ENCODE data around the gene RNF39. TPM values are rescaled to one million over a fixed set of nuclear protein-coding genes. Genes with fewer than 3 reads are reported as not detected.

RNF39 gene
- total RNA-seq, 1 donor from 2014 or later = not detected

DNA sequence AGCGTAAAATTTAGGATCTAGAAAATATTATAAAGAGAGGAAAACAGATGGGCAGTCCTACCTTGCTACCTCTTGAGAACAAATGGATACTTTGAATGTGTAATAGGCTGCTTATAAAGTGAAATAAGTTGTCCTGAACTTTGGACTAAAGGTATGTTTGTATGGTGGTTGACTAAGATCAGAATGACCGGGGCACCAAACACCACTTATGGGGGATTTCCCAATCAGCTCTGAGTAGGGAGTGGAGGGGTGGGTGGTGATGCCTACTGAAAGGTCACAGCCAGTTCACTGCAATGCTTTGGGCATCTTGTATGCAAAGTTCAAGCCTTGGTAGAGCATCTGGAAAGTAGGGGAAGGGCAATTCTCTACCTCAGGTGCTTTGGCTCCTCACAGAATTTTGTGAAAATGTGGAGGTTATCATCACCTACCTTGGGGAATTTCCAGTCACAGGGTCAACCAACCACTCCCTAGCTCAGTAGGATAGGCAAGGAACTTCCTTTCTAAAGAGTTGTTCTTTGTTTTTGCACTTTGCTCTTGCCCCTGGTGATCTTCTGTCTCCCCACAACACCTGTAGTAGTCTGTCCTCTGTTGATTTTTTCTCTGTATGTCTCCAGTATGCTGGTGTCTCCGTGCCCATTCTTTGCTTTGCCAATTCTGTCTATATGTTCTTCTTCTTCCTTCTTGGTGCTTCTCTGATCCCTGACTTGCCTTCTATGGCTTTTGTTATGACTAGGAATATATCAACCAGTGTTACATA is 37.6 kb upstream of the RNF39 start, which contains the start of gene TRIM31:
Gene TRIM31, minus strand, starts transcription at position 88 of the 757 bp plus-strand sequence. CDS start 285 bp downstream, outside the sequence.
- DNase-seq (ENCODE audit: low read depth) = no peak
- TF ChIP-seq, protein P1, sequence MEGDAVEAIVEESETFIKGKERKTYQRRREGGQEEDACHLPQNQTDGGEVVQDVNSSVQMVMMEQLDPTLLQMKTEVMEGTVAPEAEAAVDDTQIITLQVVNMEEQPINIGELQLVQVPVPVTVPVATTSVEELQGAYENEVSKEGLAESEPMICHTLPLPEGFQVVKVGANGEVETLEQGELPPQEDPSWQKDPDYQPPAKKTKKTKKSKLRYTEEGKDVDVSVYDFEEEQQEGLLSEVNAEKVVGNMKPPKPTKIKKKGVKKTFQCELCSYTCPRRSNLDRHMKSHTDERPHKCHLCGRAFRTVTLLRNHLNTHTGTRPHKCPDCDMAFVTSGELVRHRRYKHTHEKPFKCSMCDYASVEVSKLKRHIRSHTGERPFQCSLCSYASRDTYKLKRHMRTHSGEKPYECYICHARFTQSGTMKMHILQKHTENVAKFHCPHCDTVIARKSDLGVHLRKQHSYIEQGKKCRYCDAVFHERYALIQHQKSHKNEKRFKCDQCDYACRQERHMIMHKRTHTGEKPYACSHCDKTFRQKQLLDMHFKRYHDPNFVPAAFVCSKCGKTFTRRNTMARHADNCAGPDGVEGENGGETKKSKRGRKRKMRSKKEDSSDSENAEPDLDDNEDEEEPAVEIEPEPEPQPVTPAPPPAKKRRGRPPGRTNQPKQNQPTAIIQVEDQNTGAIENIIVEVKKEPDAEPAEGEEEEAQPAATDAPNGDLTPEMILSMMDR (conservative IDR thresholded peaks at IDR 0.05; ENCODE audit: low read depth, low read length) = no peak
- H3K4me3 ChIP-seq (ENCODE audit: low read depth, low read length) = no peak within 1 kb of the TSS

DNA sequence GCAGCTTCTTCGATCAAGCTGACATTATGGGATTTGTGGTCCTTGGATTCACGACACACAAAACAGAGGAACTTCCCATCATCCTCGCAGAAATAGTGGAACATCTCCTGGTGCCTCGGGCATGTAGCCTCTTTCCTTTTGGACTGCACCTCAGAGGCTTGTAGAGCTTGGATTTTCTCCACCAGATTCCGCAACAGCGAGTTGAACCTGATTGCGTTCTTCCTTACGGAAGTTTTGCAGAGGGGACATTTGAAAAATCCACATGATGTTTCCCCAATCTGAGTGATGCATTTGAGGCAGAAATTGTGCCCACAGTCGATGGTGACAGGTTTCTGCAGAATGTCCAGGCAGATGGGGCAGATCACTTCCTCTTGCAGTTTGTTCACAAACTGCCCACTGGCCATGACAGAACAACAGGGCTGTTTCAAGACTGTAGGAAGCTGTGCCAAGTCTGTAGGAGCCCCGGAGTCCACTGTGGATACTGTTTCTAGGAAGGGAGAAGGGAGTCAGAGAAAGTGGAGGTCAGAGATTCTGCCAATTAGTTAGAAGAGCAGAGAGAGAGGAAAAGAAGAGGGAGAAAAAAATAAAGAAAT is 36.9 kb upstream of the RNF39 start:
- DNase-seq (ENCODE audit: low read depth) = no peak
- TF ChIP-seq, protein P1 (conservative IDR thresholded peaks at IDR 0.05; ENCODE audit: low read depth, low read length) = no peak
- no peak overlapping the region for H3K4me3 ChIP-seq (ENCODE audit: low read depth, low read length)

DNA sequence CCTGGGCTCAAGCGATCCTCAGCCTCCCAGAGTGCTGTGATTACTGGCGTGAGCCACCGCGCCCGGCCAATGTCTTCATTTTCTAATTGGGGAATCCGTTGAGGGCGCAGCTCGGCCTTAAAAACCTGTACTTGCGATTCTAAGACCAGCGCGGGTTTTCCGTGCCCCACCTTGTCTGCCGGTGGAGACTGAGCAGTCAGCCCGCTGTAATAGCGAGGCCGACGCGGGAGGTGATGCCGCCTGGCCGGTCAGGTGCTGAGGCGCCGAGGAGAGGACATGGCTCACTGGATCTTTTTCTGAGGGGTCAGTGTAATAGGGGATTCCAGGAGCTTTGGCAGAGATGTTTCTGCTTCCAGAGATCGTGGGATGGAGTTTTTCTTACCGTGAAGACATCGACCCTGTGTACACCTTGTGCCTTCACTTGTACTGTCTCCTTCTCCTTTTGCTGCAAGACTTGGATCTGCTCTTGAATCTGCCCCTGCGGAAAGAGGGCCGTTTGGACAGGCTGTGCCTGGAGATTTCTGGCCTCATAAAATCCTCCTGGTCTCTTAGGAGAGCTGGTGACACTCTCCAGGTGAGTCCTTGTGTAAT is 35.8 kb upstream of the RNF39 start:
- no peak for DNase-seq (ENCODE audit: low read depth)
- H3K4me3 ChIP-seq (ENCODE audit: low read depth, low read length) = no peak overlapping the region
- TF ChIP-seq, protein P1 (conservative IDR thresholded peaks at IDR 0.05; ENCODE audit: low read depth, low read length) = no peak

DNA sequence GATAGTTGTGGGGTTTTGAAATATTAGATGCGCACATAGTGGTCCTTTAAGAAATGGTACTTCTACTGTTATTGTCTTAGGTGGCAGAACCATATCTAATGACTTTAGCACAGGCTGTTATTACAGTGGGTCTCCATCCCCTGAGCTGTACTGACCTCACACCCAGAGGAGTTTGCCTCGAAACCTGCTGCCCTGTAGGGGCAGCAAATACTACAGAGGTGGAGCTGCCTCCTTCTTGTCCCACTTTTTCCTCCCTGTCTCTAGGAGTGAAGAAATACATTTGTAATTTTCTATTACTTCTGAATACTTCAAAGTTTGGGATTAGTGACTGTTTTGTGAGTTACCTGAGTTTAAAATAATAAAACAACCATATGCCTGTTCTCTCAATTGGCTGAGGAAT is 29.1 kb upstream of the RNF39 start:
- H3K4me3 ChIP-seq (ENCODE audit: low read depth, low read length) = no peak overlapping the region
- TF ChIP-seq, protein P1 (conservative IDR thresholded peaks at IDR 0.05; ENCODE audit: low read depth, low read length) = no peak
- no peak for DNase-seq (ENCODE audit: low read depth)

DNA sequence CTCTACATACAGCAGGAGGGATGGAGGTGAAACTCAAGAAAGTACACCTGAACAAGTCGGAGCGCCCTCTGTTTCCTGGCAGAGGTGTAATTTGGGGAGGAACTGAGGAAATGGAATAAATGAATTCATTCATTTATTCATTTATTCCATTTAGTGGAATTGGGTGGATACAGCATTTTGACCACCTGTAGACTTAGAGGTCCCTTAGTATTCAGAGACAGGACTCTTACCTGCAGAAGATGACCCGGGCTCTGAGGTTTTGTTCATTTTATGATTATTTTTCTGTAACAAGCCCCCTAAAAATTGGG is 28.3 kb upstream of the RNF39 start:
- TF ChIP-seq, protein P1 (conservative IDR thresholded peaks at IDR 0.05; ENCODE audit: low read depth, low read length) = no peak
- peak overlapping the region; percentile 52 for H3K4me3 ChIP-seq (ENCODE audit: low read depth, low read length)
- DNase-seq (ENCODE audit: low read depth) = no peak

DNA sequence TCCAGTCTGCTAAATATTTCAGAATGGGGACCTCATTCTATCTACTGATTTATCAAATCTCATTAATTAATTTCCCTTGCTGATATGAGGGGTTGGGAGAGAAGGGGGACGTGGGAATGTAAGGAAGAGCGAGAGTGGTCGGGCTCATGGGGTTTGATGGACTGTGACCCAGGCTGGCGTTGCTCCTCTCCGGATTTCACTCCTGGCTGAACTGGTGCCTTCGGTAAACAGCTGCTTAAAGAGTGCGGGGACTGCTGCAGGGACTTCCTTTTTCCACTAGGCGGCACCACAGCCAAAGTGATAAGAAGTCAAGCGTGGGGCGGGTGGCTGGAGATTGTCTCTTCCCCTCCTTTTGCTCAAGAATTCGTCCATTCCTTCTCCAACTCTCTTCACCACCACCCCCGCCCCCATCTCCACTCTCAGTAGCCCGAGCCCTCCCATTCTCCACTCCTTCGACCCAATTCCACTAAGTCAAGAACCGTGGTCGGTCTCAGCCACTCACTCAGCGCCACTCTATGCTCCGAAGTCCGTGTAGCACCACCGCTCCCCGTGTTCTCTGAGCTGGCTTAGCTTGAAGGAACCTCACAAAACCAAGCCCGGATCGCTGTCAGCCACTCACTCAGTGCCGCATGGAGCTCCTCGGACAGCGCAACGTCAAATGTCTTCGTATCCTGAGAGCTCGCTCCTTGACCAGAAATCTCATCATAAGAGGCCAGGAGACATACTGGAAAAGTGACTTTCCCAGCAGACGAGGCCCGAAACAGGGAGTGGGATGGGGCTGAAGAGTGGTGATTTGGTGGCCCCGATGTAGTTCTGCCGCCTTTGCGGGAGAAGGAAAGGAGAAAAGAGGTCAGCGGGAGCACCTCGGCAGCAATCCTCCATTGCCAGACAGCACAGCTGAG is 27.7 kb upstream of the RNF39 start:
- H3K4me3 ChIP-seq (ENCODE audit: low read depth, low read length) = peak overlapping the region; percentile 52
- DNase-seq (ENCODE audit: low read depth) = peak; percentile 46
- TF ChIP-seq, protein P1 (conservative IDR thresholded peaks at IDR 0.05; ENCODE audit: low read depth, low read length) = peak; percentile 93
